Embryonic facial prominence (tissue), 1 donor: Measurements from ENCODE around the gene MYO3B.
A peak's percentile ranks its signal among the peaks of the same experiment; 100 is the strongest.
"Not testable (repeated sequence)": the region's sequence is repeated elsewhere in the genome, so short reads cannot be mapped to it uniquely, and the experiment has no call there.

ENCODE experiments used
- DNase-seq: peaks from one replicate; pipeline ENCODE4 v3.0.0-alpha.2; 2016; ENCODE audit errors: extremely low spot score

The MYO3B gene

DNA sequence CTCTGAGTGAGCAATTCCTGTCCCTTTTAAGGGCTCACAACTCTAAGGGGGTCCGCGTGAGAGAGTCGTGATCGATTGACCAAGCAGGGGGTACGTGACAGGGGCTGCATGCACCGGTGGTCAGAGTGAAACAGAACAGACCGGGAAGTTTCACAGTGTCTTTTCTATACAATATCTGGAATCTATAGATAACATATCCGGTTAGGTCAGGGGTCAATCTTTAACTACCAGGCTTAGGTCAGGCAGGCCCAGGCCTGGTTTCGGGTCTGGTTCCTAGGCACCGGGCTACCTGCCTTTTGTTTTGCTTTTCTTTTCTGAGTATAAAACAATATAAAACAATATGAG lies 35.3 kb downstream of the MYO3B start:
- DNase-seq, result not testable (repeated sequence)

DNA sequence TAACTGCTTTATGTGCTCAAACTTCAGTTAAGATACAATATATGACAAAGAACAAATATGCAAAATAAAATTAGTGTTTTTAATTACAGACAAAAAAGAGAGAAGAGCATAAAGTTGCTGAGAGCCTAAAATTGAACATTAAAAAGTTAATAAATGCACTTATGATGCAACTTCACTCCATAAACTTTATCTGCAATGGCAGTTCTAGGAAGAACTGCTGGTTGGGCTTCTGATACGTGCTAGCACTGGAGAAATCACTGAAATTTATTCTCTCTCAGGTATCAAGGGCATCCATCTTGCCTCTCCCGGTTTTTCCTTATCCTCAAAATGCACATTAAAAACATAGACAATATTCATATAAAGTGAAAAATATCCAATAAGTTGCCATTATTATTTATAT lies 35.7 kb downstream of the MYO3B start:
- DNase-seq, result no peak

DNA sequence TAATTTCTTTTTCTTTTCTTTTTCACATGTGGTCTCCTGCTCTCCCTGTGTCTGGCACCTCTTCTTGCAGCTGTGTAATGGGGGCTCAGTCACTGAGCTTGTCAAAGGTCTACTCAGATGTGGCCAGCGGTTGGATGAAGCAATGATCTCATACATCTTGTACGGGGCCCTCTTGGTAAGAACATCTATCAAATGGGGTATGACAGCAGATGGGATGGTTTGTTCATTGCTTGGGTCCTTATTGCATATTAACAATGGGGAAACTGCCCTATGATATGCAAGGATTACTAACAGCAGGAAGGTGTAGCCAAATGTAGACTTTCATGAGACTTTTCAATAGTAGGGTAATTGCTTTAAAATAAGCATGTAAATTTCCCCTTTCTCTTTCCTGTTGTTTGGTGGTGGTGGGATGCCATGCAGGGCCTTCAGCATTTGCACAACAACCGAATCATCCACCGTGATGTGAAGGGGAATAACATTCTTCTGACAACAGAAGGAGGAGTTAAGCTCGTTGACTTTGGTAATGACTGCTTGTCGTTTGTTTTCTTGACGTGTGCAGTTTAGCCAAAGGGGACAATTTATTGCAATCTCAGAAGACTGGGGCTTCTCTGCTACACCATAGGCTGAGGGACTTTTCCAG lies 36.5 kb downstream of the MYO3B start:
- no peak for DNase-seq

DNA sequence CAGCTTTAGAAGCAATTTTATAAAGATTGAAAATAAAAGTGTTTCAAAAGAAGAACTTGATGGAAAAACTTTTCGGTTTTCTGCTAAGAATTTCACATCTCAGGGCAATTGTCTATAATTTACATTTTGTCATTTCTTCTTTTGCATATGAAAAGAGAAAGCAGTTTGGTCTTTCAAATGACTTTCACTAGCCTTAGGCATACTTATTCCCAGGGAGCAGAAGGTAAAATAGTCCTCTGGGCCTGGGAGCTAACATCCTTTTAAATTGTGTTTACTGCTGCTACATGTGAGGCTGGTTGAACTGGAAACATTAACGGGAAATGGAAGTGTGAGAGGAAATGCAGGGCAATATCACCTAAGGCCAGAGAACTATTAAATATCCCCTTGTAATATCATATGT lies 37.1 kb downstream of the MYO3B start:
- no peak for DNase-seq

DNA sequence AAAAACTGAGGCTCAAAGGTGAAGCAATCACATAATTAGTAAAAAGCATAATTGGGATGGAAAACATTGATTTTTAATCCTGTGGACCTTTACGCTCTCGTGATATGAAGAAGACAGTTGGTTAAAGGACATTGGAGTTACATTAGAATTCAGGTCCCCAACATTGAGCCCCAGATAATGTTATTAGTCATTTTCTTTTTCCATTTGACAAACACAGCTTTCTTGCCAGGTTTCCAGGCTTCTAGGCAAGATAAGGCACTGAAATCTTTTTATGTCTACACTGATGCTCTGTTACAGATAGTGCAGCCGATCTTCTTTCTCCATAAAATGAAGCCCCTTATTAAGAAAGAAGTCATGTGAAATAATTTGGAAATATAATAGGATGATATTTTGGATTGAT lies 38.5 kb downstream of the MYO3B start:
- DNase-seq, result no peak

DNA sequence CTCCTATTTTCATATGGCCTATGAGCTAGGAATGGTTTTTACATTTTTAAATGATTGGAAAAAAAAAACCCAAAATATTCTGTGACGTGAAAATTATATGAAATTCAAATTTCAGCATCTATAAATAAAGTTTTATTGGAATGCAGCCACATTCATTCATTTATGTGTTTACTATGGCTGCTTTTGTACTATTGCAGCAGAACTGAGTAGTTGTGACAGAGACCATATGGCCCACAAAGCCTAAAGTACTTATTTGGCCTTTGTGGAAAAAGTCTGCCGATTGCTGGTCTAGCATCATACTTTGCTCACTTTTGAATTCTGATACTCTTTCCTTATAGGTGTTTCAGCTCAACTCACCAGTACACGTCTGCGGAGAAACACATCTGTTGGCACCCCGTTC lies 39.0 kb downstream of the MYO3B start:
- no peak for DNase-seq

DNA sequence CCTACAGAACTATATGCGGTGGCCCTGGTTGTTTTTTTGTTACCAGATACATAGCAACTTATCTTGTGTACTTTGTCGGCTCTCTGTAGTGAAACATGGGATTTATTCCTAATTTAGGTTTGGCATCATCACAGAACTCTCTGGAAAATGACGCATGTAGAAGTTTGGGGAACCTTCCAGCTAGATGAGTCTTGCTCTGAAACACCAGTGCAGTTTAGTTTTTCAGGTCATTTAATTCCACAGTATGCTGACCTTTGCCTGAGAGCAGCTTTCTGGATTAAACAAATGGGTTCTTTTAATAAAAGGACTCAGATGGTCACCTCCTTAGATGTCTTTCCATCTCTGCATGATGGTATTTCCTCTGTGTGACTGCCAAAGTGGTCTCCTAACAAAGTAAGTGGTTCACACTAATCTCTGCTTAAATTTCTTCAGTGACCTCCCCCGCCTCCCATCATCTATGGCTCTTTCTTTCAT lies 39.9 kb downstream of the MYO3B start:
- DNase-seq, result no peak

DNA sequence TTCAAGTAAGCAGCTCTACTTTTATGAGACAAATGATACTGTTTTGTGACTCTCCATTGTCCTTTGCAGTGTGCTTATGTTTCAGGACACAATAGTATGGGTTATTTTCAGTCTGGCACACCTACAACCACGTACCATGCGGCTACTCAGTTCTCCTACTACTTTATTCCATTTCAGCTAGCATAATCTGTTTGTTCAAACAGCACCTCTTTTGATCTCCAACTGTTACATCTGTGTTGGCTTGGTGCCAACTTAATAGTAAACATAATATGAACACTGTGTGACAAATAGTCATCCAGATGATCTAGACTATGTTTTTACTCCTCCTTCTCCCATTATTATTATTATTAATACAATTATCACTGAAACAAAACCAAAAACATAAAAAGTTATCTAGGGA lies 40.5 kb downstream of the MYO3B start:
- DNase-seq, result no peak

DNA sequence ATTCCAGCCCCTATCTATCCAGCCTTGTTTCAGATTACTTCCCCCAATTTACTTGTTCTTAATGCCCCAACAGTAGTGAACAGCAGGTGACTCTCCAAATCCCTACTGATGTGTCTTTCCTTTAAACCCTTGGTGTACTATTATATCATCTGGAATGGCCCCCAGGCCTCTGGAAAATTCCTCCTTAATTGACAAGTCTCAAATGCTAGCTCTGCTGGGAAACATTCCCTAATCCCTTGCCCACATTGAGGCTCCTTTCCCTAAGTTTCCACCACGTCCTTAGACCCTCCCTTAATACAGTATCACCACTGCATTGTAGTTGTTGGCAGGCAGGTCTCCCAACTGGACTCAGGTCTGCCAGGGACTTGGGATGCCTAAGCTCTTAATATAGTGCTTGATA lies 41.0 kb downstream of the MYO3B start:
- no peak for DNase-seq

DNA sequence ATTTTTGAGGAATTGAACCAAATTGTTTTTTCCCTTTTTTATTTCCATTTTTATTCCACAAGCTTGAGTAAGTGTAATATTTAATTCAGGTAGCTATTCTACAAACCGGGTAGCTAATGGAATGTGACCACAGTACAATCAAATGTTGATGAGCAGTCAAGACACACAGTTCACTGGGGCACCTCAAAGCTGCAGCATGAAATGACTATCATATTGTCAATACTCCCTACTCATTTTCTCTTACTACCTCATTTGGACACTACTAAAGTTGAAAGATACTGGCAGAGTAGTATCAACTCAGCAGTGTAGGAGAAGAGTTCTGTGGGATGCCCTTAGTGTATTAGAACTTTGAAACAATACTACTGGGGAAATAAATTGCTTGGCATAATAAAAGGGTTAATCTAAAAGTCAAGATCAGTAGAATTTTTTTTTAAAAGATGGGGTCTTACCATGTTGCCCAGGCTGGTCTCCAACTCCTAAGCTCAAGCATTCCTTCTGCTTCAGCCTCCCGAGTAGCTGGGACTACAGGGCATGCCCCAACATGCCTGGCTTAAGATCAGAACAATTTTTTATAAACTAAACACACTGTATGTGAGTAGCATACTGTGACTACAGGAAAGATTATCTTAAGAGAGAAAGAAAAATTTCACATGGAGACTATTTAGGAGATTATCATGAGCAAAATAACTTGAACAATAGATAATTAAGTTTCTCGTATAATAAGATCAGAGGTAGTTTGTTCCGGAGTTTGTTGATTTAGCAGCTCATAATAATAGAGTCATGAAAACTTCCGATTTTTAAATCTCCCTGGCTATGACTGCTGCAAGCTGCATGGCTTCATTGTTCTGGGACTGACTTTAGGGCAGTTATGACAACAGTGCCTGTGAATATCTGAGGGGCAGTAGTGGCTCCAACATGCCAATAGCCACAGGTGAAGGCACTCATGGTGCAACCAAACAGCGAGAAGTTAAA lies 43.7 kb downstream of the MYO3B start:
- no peak for DNase-seq

DNA sequence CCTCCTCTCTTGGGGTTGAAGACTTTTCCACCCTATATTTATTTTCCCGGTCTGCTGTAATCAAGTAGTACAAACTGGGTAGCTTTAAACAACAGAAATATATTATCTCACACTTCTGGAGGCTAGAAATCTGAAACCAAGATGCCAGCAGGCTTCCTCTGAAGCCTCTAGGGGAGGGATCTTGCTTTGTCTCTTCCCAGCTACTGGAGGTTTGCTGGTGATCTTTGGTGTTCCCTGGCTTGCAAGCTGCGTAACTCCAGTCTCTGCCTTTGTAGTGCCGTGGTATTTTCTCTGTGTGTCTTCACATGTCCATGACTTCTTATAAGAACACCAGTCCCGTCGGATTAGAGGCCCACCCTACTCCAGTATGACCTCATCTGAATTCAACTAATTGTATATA lies 44.4 kb downstream of the MYO3B start:
- no peak for DNase-seq

DNA sequence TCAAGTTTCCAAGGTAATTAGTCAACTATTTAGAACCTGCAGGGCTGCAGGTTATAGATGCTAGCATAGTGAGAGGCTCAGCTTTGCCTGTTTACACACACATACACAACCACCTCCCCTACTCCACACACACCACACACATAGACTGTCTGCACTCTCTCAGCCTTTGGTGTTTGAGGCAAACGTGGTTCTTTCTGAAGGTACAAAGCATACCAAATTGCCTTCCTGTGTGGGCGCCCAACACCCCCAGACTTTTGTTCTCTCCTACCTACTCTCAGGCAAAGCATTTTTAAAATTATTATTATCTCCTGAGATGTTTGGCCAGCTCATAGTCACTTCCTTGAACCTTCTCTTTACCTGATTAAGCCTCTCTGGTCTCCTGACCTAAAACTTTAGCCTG lies 44.9 kb downstream of the MYO3B start:
- DNase-seq, result no peak

DNA sequence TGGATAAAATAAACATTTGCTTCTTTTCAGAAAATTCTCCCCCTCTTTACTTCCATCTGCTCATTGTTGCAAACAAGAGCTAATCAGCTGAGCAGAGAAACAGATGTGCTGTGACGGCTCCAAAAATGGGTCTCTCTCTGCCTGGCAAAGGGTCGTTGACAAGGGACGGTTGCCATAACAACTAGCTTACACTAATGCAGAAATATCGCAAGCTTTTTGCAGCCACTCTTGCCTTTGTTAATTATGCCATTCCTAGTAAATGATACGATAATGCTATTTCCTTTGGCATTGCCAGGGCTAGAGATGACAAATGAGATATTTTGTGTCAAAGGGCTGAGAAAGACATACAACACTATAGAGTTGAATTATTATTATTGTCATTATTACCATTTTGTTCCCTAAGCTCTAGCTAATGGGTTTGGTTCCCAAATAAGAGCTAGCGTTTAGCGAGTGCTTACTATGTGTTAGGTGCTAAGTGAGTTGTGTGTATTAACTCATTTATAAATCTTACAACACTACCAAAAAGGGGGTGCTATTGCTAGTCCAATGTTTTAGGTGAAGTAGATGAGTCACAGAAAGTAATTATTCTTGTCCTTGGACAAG lies 46.8 kb downstream of the MYO3B start:
- DNase-seq, result peak; percentile 26

DNA sequence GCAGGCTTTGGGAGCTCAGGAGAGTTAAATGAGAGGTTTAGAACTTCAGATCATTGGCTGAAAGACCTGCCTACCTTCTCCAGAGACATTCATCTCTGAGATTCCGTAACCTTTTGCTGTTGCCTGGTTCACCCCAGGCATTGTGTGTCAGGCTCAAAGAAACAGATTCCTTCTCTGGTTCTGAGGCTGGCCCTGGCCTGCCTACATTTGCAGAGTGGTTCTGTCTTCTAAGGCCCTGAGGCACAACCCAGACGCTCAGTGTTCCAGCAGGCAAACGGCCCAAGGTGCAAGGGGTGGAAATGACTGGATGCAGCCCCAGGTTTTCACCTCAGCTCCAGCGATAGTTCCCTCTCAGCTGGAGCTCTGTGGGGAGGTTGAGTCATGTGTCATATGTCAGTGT lies 48.3 kb downstream of the MYO3B start:
- DNase-seq, result no peak

DNA sequence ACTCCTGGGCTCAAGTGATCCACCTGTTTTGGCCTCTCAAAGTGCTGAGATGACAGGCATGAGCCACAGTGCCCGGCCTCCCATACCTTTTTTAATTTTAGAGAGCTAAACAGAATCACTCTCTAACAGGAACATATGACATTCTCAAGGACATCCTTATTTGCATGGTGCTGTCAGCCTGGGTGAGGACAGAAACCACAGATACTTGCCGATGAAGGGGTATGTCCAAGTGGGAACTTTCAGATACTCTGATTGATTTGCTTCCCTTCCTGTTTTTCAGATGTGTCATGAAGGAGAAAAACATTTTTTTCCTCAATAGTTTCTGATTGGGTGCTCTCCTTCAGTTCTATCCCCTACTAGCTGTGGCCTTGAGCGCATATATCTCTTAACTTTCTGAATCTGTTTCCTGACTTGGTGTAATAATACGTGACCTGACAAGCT lies 49.6 kb downstream of the MYO3B start:
- DNase-seq, result no peak

DNA sequence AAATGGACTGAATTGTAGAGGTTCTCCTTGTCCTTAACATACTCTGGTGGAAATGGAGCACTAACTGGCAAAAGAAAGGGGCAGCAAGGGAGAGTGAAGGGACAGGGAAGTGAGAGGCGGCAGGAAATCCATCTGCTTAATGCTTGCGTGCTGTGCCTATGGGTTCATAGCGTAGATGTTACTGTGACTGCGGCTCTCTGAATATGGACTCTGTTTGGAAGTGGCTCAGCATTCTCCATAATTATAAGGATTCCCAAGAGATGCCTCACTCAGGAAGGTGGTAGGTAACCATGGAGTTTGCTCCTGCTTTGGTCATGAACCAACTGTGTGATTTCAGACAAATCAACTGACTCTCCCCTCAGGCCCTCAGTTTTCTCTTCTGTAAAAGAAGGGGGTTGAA lies 50.0 kb downstream of the MYO3B start:
- DNase-seq, result no peak

DNA sequence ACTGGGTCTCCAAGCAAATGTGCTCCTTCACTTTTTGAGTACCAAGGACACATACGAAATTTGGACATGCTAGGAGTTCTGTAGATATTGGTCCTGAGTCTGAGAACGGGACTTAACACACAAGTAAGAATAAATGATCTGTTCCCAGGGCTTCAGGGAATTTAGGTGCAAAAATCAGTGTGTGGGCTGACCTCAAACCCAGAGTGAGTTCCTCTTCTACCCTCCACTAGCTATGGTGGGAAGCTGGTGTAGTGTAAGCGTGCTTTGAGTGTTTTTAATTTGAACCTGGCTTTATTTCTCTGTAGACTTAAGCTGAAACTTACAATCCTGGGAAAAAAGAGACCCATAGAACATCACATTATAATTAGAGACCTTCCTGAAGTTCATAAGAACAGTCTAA lies 50.5 kb downstream of the MYO3B start:
- DNase-seq, result no peak

DNA sequence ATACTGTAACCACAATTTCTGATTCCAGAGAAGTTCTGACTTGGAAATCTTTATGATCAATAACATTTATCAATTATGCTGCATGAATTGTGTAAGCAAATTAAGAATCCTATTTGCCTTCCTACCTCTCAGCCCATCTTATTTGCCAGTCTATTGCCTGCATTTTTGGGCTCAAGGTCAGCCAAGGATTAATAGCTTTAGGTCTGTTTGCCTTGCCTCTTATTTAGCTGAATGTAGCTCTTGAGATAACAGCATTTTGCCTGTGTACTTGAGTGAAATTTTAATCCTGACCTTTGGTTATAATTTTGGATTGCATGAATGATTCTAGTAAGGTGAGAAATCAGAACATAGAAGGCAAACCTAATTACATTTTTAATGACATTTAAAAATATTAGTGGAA lies 51.2 kb downstream of the MYO3B start:
- DNase-seq, result no peak

DNA sequence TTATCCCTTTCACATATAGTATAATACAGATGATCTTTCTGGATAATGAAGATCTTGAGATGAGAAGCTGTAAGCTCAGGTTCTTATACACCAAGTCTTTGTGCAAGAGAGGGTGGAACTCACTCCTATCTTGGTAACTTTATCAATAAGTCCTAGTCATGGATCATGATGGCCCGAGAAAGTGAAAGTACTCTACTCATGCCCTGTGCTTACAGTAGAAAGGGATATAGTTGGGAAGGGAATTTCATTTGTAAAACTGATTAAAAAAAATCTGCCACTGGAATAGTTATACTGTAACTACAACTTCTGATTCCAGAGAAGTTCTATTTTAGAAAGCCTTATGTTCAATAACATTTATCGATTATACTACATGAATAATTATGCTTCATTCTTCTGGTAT lies 51.8 kb downstream of the MYO3B start:
- DNase-seq, result no peak

DNA sequence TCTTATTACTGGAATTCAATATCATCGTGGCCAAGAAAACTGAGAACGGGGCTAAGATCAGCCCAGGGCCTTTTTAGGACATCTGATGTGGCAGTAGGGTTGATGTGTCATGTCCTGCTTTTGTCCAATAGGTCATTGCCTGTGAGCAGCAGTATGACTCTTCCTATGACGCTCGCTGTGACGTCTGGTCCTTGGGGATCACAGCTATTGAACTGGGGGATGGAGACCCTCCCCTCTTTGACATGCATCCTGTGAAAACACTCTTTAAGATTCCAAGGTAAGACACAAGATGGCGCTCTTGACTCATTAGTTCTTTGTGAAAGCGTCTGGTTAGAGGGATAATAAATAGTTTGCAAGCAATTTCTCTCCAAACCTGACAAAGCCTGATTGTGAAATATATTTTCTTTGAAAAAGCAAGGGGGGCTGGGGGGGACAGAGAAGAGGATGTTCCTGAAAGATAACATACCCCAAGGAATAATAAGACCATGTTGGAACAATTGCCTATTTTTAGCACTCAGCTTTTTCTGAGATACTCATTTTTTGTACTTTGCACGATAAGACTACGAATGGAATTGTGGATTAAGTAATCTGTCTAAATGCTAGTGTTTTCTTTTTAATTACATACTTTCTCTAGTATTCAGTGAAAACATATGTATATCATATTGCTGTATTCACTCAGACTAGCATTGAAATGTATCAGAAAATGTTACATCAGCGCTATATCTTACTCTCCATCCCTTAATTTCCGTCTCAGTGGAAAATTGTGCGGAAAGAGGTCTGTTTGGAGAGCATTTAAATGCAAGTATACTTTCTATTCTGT lies 58.1 kb downstream of the MYO3B start:
- peak; percentile 29 for DNase-seq

DNA sequence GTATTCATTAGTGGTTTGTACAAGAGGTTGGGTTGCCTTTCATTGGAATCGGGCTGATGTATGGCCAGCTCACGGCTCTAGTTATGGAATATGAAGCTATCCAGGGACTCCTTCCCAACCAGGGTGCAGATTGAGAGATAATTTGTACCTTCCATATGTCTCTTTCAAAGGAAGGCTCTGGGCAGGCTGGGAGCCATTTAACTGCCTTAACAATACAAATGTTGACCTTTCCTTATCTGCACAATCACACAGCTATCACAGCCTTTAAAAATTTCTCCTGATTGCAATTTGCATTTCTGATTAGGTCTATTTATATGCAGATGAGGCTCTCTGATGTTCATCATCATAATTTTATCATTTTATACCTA lies 58.7 kb downstream of the MYO3B start:
- DNase-seq, result no peak

DNA sequence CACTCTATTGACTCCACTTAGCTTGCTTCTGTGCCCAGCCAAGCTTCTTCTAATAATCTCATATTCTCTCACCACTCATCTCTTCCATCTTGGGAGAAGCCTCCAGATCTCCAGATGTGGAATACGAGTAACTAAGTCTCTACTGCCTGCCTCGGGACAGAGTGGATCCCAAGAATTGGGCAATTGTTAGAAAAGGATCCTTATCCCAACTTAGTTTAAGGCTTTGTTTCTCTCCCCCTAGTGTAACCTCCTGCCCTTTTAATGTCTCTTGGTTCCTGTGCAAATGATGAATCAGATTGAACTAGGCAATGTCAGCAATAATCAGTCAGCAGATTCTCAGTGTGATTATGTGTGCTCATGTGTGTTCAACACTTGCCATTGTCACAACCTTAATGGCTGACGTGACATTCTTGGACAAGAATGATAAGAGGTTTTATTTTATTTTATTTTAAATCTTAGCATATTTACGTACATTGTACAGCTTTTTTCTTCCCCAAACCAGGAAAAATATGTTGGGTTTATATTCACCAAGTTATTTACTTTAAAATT lies 59.7 kb downstream of the MYO3B start:
- DNase-seq, result no peak
